Neural progenitor cell (in vitro differentiated cells): ENCODE results near the gene CDC14A. TPM values are rescaled to one million over a fixed set of nuclear protein-coding genes. Genes with fewer than 3 reads are reported as not detected.

Source experiments
- DNase-seq: peaks from one replicate; pipeline ENCODE4 v3.0.0-alpha.2; 2016; ENCODE audit warnings: low spot score
- H2AFZ ChIP-seq: fragments of 200-600 bp; sonication (generic); replicated peaks from 2 replicates; pipeline ENCODE4 v1.6.1; 2016; ENCODE audit warnings: antibody characterized with exemption
- H3F3A ChIP-seq: fragments of 200-600 bp; sonication (generic); 2 replicates; pipeline ENCODE4 v1.6.1; 2016; ENCODE audit warnings: antibody characterized with exemption, low read depth
- H3K27ac ChIP-seq: fragments of 200-600 bp; sonication (generic); 2 replicates; pipeline ENCODE4 v1.5.1; 2016; ENCODE audit warnings: mild to moderate bottlenecking
- H3K27me3 ChIP-seq: fragments of 200-600 bp; sonication (generic); 2 replicates; pipeline ENCODE4 v1.6.1; 2016; ENCODE audit warnings: mild to moderate bottlenecking, moderate library complexity
- H3K36me3 ChIP-seq: fragments of 200-600 bp; sonication (generic); 2 replicates; pipeline ENCODE4 v1.5.1; 2016
- H3K4me1 ChIP-seq: fragments of 200-600 bp; sonication (generic); 2 replicates; pipeline ENCODE4 v1.6.1; 2016; ENCODE audit warnings: mixed run types
- H3K4me2 ChIP-seq: fragments of 200-600 bp; sonication (generic); 2 replicates; pipeline ENCODE4 v1.6.1; 2016
- H3K4me3 ChIP-seq: fragments of 200-600 bp; sonication (generic); 2 replicates; pipeline ENCODE4 v1.5.1; 2016
- H3K79me2 ChIP-seq: fragments of 200-600 bp; sonication (generic); 2 replicates; pipeline ENCODE4 v1.6.1; 2016; ENCODE audit warnings: low read depth
- H3K9ac ChIP-seq: fragments of 200-600 bp; sonication (generic); 2 replicates; pipeline ENCODE4 v1.6.1; 2016
- H3K9me3 ChIP-seq: fragments of 200-600 bp; sonication (generic); 2 replicates; pipeline ENCODE4 v1.5.1; 2016; ENCODE audit warnings: low read depth
- H4K20me1 ChIP-seq: fragments of 200-600 bp; sonication (generic); 2 replicates; pipeline ENCODE4 v1.6.1; 2016; ENCODE audit warnings: low read depth
- H3K27ac Mint-ChIP-seq: 3 replicates; pipeline ENCODE4 v1.8.0; 2021; ENCODE audit warnings: mixed read lengths
- H3K27me3 Mint-ChIP-seq: 2 replicates; pipeline ENCODE4 v1.8.0; 2022; ENCODE audit warnings: low read depth, mild to moderate bottlenecking, inconsistent platforms, moderate library complexity, mixed read lengths; ENCODE audit not compliant: insufficient read depth
- H3K36me3 Mint-ChIP-seq: 3 replicates; pipeline ENCODE4 v1.8.0; 2021; ENCODE audit warnings: mixed read lengths
- H3K4me1 Mint-ChIP-seq: 3 replicates; pipeline ENCODE4 v1.8.0; 2021; ENCODE audit warnings: mixed read lengths
- H3K4me3 Mint-ChIP-seq: 3 replicates; pipeline ENCODE4 v1.8.0; 2021; ENCODE audit warnings: mild to moderate bottlenecking, moderate library complexity, mixed read lengths
- H3K9me3 Mint-ChIP-seq: 3 replicates; pipeline ENCODE4 v1.8.0; 2020; ENCODE audit warnings: mixed read lengths
- EZH2 ChIP-seq: fragments of 200-600 bp; sonication (generic); IDR thresholded peaks from 2 replicates; pipeline ENCODE4 v1.6.1; 2017; ENCODE audit warnings: antibody characterized with exemption, mild to moderate bottlenecking, moderate library complexity
- EZH2phosphoT487 ChIP-seq: fragments of 200-600 bp; sonication (generic); IDR thresholded peaks from 2 replicates; pipeline ENCODE4 v1.6.1; 2017; ENCODE audit warnings: antibody characterized with exemption
- total RNA-seq: library from RNA; depleted of rRNA; stranded (reverse); fragments of >200 nt; gene quantifications from 2 replicates; pipeline ENCODE4 v1.2.3, GENCODE V29; 2015; ENCODE audit warnings: low replicate concordance
- TF ChIP-seq, protein P1 (sequence below): fragments of 200-600 bp; sonication (generic); IDR thresholded peaks from 2 replicates; pipeline ENCODE4 v1.5.1; 2017; ENCODE audit warnings: antibody characterized with exemption, mild to moderate bottlenecking

Gene CDC14A
- total RNA-seq, 1 donor from 2014 or later = 37.0 TPM

DNA sequence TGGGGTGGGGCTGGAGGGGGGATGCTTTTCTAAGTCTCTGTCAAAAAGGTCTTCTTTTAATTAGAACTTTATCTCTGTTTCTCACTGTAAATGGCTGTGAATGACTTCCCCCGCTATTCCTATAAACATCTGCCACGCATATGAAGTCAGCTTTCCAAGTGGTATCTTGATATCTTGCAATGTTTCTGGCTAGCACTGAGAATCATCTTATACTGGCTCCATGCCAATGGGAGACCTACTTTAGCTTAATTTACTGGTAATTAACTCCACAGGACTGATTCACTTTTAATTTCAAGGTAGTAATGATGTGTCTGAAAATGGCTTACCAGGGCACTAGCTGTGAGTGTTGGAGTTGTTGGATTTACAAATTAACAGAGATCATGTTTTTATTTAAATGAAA is 190.0 kb downstream of the CDC14A start:
- Histone ChIP-seq H3K36me3 (no peaks in the 10 kb centered on the region), H3K4me3 (no peak overlapping the region), H3K79me2 (no peaks in the 10 kb centered on the region), H3K27me3 (peaks cover 52% of the 10 kb centered on the region), H3K27ac (no peak overlapping the region), H3F3A (peaks cover 22% of the 10 kb centered on the region), H2AFZ (no peak overlapping the region), H4K20me1 (no peaks in the 10 kb centered on the region), H3K9me3 (no peaks in the 10 kb centered on the region), H3K4me1 (peaks cover 29% of the 10 kb centered on the region), H3K4me2 (peak overlapping the region; percentile 52), H3K9ac (no peak overlapping the region)
- Mint-ChIP-seq H3K36me3 (no peaks in the 10 kb centered on the region), H3K4me1 (peaks cover 12% of the 10 kb centered on the region), H3K27me3 (peaks cover 24% of the 10 kb centered on the region), H3K27ac (no peak overlapping the region), H3K4me3 (no peak overlapping the region), H3K9me3 (no peaks in the 10 kb centered on the region)
- TF ChIP-seq, protein P1, sequence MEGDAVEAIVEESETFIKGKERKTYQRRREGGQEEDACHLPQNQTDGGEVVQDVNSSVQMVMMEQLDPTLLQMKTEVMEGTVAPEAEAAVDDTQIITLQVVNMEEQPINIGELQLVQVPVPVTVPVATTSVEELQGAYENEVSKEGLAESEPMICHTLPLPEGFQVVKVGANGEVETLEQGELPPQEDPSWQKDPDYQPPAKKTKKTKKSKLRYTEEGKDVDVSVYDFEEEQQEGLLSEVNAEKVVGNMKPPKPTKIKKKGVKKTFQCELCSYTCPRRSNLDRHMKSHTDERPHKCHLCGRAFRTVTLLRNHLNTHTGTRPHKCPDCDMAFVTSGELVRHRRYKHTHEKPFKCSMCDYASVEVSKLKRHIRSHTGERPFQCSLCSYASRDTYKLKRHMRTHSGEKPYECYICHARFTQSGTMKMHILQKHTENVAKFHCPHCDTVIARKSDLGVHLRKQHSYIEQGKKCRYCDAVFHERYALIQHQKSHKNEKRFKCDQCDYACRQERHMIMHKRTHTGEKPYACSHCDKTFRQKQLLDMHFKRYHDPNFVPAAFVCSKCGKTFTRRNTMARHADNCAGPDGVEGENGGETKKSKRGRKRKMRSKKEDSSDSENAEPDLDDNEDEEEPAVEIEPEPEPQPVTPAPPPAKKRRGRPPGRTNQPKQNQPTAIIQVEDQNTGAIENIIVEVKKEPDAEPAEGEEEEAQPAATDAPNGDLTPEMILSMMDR = no peak
- TF ChIP-seq EZH2phosphoT487 (no peak), EZH2 (no peak)
- no peak for DNase-seq

DNA sequence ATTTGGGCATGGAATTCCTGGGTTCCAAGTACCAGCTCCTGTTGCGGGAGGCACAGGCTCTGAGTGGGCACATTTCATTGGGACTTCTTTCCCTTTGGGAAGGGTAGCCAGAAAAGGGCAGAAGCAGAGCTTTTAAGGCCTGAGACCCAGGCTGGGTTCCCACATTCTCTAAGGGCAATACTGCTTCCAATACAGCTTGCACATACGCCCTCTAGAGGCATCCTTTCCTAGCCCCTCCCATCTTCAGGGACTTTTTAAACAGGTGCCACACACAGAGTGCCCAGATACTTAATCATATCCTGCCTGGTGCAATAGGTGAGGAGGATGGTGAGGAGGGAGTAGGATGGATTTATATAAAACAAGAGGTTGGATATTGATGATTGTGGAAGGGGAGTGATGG is 191.3 kb downstream of the CDC14A start:
- no peak overlapping the region for H3K9ac ChIP-seq
- no peaks in the 10 kb centered on the region for H3K9me3 ChIP-seq
- peaks cover 29% of the 10 kb centered on the region for H3K4me1 ChIP-seq
- peaks cover 39% of the 10 kb centered on the region for H3K27me3 ChIP-seq
- Mint-ChIP-seq H3K27me3 (peaks cover 14% of the 10 kb centered on the region), H3K36me3 (no peaks in the 10 kb centered on the region), H3K4me1 (peaks cover 7% of the 10 kb centered on the region), H3K27ac (no peak overlapping the region), H3K4me3 (no peak overlapping the region), H3K9me3 (no peaks in the 10 kb centered on the region)
- H3K36me3 ChIP-seq = no peaks in the 10 kb centered on the region
- no peaks in the 10 kb centered on the region for H3K79me2 ChIP-seq
- DNase-seq = peak; percentile 31
- no peak overlapping the region for H3K27ac ChIP-seq
- no peak overlapping the region for H2AFZ ChIP-seq
- H3F3A ChIP-seq = peaks cover 20% of the 10 kb centered on the region
- no peaks in the 10 kb centered on the region for H4K20me1 ChIP-seq
- TF ChIP-seq, protein P1 = peak; percentile 44
- TF ChIP-seq EZH2 = no peak
- H3K4me3 ChIP-seq = no peak overlapping the region
- H3K4me2 ChIP-seq = no peak overlapping the region

DNA sequence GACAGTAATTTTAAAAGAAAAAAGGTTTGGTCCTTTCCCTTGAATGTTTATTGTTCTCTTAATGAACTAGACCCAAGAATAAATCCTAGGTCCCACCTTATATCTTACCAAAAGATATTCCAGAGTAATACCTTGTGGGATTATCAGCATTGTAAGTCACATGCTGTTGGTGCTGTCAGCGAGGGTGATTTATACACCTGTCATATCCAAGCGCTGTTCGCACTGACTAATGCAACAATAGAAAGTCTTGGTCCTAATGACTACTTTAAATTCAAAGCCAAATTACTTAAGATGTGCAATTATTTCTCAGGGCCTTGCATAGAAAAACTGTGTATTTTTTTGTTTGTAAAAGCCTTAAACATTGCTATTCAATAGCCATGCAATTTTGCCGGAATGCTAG is 192.5 kb downstream of the CDC14A start:
- no peak overlapping the region for H3K4me3 Mint-ChIP-seq

More for the DNA sequence above, 192.5 kb downstream of the CDC14A start:
- Histone ChIP-seq H3K79me2 (no peaks in the 10 kb centered on the region), H3K9me3 (no peaks in the 10 kb centered on the region), H3K4me2 (no peak overlapping the region), H2AFZ (no peak overlapping the region), H3K4me3 (no peak overlapping the region), H4K20me1 (no peaks in the 10 kb centered on the region), H3K27ac (no peak overlapping the region), H3K36me3 (no peaks in the 10 kb centered on the region), H3F3A (peaks cover 14% of the 10 kb centered on the region), H3K9ac (no peak overlapping the region), H3K4me1 (peaks cover 21% of the 10 kb centered on the region), H3K27me3 (peaks cover 27% of the 10 kb centered on the region)
- peaks cover 7% of the 10 kb centered on the region for H3K4me1 Mint-ChIP-seq
- no peaks in the 10 kb centered on the region for H3K9me3 Mint-ChIP-seq
- DNase-seq = no peak
- TF ChIP-seq, protein P1 = no peak
- TF ChIP-seq EZH2phosphoT487 (no peak), EZH2 (no peak)
- H3K36me3 Mint-ChIP-seq = no peaks in the 10 kb centered on the region
- peaks cover 9% of the 10 kb centered on the region for H3K27me3 Mint-ChIP-seq
- H3K27ac Mint-ChIP-seq = no peak overlapping the region
